PFSK-1 (cell line): ENCODE measurements around the gene ASS1.

ENCODE experiments used
- POLR2AphosphoS5 ChIP-seq: IDR thresholded peaks from 2 replicates; pipeline ENCODE4 v1.6.1; 2012; ENCODE audit warnings: low read depth, mild to moderate bottlenecking, control low read depth, low read length, moderate library complexity
- SIN3A ChIP-seq: IDR thresholded peaks from 2 replicates; pipeline ENCODE4 v1.6.1; 2012; ENCODE audit warnings: mild to moderate bottlenecking, low read length, moderate library complexity, borderline replicate concordance; ENCODE audit not compliant: insufficient read depth
- TAF1 ChIP-seq: IDR thresholded peaks from 2 replicates; pipeline ENCODE4 v1.6.1; 2012; ENCODE audit warnings: low read length, control low read depth, borderline replicate concordance; ENCODE audit not compliant: insufficient read depth

DNA sequence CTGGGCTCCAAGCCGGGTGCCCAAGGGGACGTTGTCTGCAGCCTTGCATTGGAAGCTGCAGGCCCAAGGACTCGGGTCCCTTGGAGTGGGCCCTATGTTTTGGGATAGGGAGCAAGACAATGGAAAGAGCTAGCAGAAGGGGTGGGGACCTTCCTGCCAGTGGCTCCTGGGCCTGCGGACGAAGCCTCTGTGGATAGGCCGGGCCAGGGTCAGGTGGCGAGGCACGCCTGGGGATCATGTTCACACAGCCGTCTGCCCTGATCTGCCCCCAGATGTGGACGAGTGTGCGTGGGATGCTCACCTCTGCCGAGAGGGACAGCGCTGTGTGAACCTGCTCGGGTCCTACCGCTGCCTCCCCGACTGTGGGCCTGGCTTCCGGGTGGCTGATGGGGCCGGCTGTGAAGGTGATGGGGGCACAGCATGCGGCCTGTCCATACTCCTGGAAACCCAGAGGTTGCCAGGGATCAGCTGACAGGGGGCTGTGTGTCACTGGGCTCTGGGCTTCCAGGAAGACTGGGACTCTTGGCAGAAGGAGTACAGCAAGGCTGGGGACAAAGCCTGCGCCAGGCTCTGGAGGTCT, 16.6 kb upstream of the ASS1 start:
- TF ChIP-seq SIN3A: no peak
- no peak for TF ChIP-seq TAF1
- TF ChIP-seq POLR2AphosphoS5: no peak
